ENCODE results near the gene NAGLU.

Gene NAGLU

DNA sequence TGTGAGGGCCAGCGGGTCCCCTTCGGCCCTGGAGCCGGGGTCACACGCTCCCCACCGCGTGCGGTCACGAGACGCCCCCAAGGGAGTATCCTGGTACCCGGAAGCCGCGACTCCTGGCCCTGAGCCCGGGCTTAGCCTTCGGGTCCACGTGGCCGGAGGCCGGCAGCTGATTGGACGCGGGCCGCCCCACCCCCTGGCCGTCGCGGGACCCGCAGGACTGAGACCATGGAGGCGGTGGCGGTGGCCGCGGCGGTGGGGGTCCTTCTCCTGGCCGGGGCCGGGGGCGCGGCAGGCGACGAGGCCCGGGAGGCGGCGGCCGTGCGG is at the start of gene NAGLU:
Gene NAGLU, plus strand, starts transcription at position 194 of the 324 bp plus-strand sequence. Its CDS starts 32 bp downstream, at position 226.
- DNase-seq, result peak; percentile 94

GRCh38 chr17:42488032-42488431 is 48.0 kb upstream of the NAGLU start:
- DNase-seq, result no peak

DNA sequence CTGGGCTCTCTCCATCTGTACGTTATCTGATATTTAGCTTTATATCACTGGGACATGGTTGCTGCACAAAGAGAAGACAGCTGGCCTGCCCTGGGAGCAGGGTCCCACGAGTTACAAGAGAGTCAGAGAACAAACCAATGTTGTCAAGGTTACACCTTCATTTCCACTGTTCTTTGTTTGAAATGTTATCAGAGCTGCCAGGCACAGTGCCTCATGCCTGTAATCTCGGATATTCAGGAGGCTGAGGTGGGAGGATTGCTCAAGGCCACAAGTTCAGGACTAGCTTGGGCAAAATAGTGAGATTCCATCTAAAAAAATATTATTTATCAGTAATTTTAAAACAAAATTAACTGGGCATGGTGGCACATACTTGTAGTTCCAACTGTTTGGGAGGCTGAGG is 42.7 kb upstream of the NAGLU start:
- no peak for DNase-seq

DNA sequence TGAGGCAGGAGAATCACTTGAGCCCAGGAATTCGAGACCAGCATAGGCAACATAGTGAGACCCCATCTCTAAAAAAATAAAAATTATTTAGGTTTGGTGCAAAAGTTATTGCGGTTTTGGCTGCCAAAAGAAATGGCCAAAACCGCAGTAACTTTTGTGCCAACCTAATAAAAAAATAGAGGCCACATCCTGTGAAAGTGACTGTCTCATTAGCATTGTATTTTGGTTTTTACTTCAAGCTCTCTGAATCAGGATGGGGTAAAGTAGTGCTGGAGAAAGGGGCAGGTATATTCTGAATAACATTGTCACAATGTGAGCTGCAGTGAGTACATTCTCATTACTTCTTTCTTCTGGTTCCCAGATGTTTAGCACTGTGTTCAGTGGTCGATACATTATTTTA is 41.4 kb upstream of the NAGLU start:
- no peak for DNase-seq

DNA sequence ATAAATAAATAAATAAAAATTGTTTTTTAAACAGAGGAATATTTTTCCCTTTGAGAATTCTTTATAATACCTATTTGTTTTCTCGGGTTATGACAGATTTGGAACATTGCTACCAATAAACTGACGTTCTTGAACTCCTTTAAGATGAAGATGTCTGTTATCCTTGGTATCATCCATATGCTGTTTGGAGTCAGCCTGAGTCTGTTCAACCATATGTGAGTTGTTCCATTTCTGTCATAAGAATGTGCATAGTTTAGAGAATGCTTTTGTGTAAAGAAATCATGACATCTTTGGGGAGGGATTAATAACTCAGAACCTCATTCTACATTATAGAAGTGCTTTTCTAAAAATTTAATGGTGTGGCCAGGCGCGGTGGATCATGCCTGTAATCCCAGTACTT is 37.2 kb upstream of the NAGLU start:
- no peak for DNase-seq

DNA sequence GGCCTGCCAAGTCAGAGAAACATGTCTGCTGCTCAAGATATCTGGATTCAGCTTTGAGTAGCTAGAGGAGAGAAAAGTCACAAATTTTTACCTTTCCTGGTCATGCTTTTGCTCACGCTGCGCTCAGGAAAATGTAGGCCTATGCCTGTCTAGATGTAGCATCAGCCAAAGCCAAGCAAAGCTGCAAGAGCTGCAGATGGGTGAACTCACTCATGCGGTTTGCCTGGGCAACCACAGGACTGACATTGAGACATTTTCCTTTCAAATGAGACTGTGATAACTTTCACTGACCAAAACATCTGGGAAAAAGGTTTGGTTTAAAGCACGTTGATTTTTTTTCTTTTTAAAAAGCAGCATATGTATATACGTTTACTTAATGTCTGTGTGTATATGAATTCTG is 34.0 kb upstream of the NAGLU start:
- DNase-seq, result no peak

- peak; percentile 73 for DNase-seq
Observed at GRCh38 chr17:42502926-42503325, 33.1 kb upstream of the NAGLU start.

DNA sequence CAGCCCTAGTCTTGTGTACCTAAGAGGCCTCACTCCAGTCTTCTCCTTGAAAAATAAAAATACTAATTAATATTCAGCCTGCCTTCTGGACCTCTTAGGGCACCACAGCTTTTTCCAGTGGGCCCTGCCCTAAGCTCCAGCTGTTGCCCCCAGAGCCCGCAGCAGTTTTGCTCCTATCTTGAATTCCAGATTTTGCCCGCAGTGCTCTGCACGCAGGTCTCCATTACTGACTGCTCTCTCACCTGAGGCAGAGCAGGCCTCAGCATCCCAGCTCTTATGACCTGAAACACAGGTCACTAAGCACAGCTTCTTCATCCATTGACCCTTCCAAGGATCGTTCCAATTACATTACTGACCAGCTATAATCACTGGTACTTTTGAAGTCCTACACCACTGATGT is 28.4 kb upstream of the NAGLU start:
- no peak for DNase-seq

- DNase-seq, result no peak
Observed at GRCh38 chr17:42508426-42509165, 27.4 kb upstream of the NAGLU start.

- DNase-seq, result no peak
Observed at GRCh38 chr17:42509409-42509808, 26.6 kb upstream of the NAGLU start.

GRCh38 chr17:42509841-42510240 is 26.2 kb upstream of the NAGLU start:
- no peak for DNase-seq

GRCh38 chr17:42512246-42512645 is 23.8 kb upstream of the NAGLU start:
- no peak for DNase-seq

- DNase-seq, result no peak
Observed at GRCh38 chr17:42512733-42513251, 23.2 kb upstream of the NAGLU start.

GRCh38 chr17:42513686-42514085 is 22.4 kb upstream of the NAGLU start:
- DNase-seq, result no peak

- DNase-seq, result no peak
Observed at GRCh38 chr17:42514279-42514678, 21.8 kb upstream of the NAGLU start.

DNA sequence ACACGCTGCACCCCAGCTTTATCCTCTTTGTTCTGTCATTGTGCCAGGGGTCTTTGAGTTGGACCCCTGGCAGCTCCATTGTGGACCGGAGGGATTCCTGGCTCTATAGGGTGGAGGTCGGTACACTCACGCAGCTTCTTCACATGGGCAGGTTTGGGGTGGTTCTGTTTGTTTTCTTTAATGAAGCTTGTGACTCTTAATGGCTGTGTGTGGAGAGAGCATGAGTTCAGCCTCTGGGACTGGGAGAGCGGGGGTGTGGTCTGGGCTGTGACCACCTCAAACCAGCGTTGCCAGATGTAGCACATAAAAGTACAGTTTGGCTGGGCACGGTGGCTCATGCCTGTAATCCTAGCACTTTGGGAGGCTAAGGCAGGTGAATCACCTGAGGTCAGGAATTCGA is 21.2 kb upstream of the NAGLU start:
- DNase-seq, result no peak

DNA sequence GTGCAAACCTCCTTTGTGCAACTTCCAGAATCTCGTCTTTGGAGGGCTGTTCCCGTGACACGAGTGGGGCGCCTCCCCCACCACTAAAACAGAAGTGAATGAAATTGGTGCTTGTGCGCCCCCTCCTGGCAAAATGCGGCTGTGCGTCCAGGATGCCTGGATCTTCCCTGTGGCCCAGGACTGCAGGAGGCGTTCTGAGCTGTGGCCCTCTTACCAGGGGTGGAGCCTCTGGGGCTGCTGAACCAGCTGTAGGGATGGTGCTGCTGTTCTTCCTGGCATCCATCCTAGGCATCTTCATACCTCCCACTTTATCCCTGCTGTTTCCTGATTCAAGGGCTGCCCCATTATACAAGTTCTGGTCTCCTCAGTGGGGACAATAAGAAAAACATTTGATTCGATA is 18.5 kb upstream of the NAGLU start:
- DNase-seq, result peak; percentile 82

DNA sequence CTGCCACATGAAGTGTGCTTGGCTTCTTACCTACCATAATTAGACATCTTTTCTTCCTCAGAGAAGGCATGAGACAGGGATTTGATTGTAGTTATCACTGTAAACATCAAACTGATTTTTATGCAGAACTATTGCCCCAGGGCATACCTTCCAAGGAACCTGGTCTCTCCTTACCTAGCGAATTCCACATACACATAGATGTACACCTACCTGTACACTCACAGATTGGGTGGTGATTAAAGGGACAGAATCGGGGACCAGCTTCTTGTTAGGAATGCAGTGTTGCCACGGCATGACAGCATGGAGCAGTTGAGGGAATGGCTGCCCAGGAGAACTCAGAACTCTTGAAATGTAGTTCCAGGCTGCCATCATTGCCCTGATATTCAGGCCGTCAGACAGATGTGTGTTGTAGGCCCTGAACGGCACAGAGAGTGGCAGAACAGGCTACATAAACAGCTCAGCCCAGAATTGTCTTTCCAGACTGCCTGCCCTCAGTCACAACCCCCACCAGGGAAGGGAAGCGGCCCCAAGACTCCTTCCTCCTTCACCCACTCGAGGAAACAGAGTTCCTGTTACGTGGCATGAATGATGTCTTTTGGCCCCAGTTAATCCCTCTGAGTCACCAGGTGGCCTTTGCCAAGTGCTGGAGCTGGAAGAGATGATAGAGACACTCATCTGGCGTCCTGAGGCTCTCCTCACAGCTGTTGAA is 17.8 kb upstream of the NAGLU start:
- DNase-seq, result peak; percentile 58

DNA sequence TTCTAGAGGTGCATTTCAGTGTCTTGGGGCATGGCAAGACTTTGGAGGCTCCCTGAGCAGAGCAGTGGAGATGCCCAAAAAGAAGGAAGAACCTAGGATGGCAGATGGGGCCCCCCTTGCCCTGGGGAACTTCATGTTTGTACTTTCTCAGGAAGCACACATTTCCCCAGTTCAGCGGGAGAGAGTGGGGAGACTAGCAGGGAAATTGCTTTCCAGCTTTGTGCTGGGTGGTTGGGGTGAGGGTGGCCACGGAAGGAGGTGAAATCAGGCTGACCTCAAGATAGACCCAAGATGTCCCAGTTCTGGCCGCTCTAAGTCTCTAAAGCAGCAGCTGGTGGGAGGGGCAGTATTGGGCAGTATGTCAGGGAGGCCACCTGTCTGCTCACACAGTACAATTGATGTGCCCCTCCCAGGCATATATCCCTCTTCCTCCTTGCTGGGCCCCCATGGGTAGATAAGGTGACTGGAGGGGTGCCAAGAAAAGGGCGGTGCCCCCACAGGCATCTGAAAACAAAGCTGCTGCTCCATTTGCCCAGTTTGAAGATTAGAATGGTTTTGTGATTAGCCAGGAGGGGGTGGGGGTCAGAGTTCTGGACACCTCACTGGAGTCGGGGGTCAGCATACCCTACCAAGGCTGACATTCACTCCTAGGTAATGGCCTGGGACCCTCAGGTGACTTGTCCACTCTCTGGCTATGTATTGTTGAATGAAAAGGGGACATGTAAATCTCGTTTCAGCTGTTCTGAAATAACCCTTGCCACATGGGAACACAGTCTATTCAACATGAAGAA is 17.1 kb upstream of the NAGLU start:
- peak; percentile 35 for DNase-seq

- DNase-seq, result peak; percentile 89
Observed at GRCh38 chr17:42519546-42520491, 16.2 kb upstream of the NAGLU start.

DNA sequence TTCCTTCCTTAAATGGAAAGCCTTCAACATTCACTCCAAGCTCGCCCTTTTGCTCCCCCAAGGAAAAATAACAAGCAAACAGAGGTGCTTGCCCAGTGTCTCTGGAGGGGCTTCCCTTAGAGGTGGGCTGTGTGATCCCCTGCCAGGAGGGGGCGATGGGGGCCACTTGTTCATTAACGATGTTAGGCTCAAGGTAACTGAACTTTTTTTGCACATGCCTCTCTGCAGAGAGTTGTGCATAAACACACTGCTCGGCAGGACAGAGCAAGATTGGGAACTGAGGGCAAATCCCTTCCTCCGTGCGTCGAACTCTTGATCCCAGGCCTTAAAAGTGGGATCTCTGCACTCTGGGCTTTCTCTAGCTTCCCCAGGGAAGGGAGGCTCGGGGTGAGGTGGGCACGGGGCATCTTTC is 15.5 kb upstream of the NAGLU start:
- DNase-seq, result no peak

DNA sequence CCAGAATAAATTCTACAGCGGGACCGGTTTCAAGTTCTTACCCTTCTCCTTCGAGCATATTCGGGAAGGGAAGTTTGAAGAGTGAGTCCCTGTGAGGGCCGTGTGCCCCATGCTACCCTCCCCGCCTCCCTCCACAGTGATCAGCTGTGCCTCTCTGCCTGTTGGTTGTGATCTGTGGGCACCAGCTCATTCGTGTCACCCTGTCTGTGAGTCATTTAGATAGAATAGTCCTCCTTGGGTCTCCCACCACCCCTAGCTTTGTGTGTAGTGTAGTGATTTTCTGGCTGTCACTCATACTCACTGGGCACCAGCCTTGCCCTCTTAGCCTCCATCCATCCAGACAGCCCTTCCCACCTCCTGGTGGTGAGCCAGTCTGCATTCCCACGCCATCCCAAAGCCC is 15.0 kb upstream of the NAGLU start:
- no peak for DNase-seq

Measured in eye (tissue), 1 donor.